Activated T-helper 2 cell treated with anti-CD3 and anti-CD28 coated beads, Interferon-gamma antibody, Interleukin-2, Interleukin-4, amounts not matched to agents 10 μg/mL and 5 μg/mL and 100 μg/mL, durations not matched to agents 14 hours and 24 hours and 36 hours (primary cell): Measurements from ENCODE around the gene SPOUT1. TPM values are rescaled to one million over a fixed set of nuclear protein-coding genes. Genes with fewer than 3 reads are reported as not detected.
"Not testable (repeated sequence)": the region's sequence is repeated elsewhere in the genome, so short reads cannot be mapped to it uniquely, and the experiment has no call there.

Experiments used
- DNase-seq: peaks from one replicate; pipeline ENCODE4 v3.0.0; 2021; ENCODE audit warnings: low spot score
- H3K27ac Mint-ChIP-seq: one replicate; pipeline ENCODE4 v1.8.0; 2021; ENCODE audit warnings: mixed read lengths
- H3K27me3 Mint-ChIP-seq: one replicate; pipeline ENCODE4 v1.8.0; 2021; ENCODE audit warnings: low read depth, mixed read lengths
- H3K36me3 Mint-ChIP-seq: one replicate; pipeline ENCODE4 v1.8.0; 2021; ENCODE audit warnings: low read depth, mixed read lengths
- H3K4me1 Mint-ChIP-seq: one replicate; pipeline ENCODE4 v1.8.0; 2021; ENCODE audit warnings: low read depth, mixed read lengths
- H3K4me3 Mint-ChIP-seq: one replicate; pipeline ENCODE4 v1.8.0; 2021; ENCODE audit warnings: low read depth, mild to moderate bottlenecking, moderate library complexity, mixed read lengths
- H3K9me3 Mint-ChIP-seq: one replicate; pipeline ENCODE4 v1.8.0; 2021; ENCODE audit warnings: mixed read lengths
- intact Hi-C: fragments of 100-400 bp; cut with micrococcal nuclease; formaldehyde crosslinking; loops from one replicate; pipeline ENCODE4 v1.15.1; 2023
- total RNA-seq: library from RNA; stranded (reverse); gene quantifications from 2 replicates; pipeline ENCODE4 v1.2.3, GENCODE V29; 2022

SPOUT1 gene
- total RNA-seq, 1 donor from 2014 or later = 127 TPM

- Mint-ChIP-seq H3K36me3 (peaks cover 21% of the 10 kb centered on the region), H3K27ac (peak within 1 kb of the TSS; percentile 55), H3K27me3 (no peaks in the 10 kb centered on the region), H3K9me3 (no peaks in the 10 kb centered on the region), H3K4me3 (peak within 1 kb of the TSS; percentile 81), H3K4me1 (peaks cover 12% of the 10 kb centered on the region)
- intact Hi-C loops = no loop called here
- peak; percentile 98 for DNase-seq
Observed at GRCh38 chr9:128818099-128818838, 11.3 kb downstream of the SPOUT1 start, which contains the start of gene ENDOG. TSS of gene ENDOG (plus strand) at chr9:128818500. CDS start at chr9:128818685, 185 bp downstream.

- no peak overlapping the region for H3K4me3 Mint-ChIP-seq
- H3K9me3 Mint-ChIP-seq = no peaks in the 10 kb centered on the region
- no peak for DNase-seq
- intact Hi-C loops = no loop called here
- no peaks in the 10 kb centered on the region for H3K4me1 Mint-ChIP-seq
- peaks cover 7% of the 10 kb centered on the region for H3K36me3 Mint-ChIP-seq
- no peak overlapping the region for H3K27ac Mint-ChIP-seq
- H3K27me3 Mint-ChIP-seq = no peaks in the 10 kb centered on the region
Observed at GRCh38 chr9:128810873-128811272, 18.7 kb downstream of the SPOUT1 start.

GRCh38 chr9:128809831-128810230 lies 19.8 kb downstream of the SPOUT1 start:
- Mint-ChIP-seq H3K27ac (no peak overlapping the region), H3K9me3 (no peaks in the 10 kb centered on the region), H3K27me3 (no peaks in the 10 kb centered on the region), H3K4me3 (no peak overlapping the region), H3K36me3 (peaks cover 11% of the 10 kb centered on the region), H3K4me1 (no peaks in the 10 kb centered on the region)
- DNase-seq = no peak
- intact Hi-C loops = no loop called here

GRCh38 chr9:128809036-128809599 lies 20.5 kb downstream of the SPOUT1 start:
- Mint-ChIP-seq H3K27me3 (no peaks in the 10 kb centered on the region), H3K9me3 (no peaks in the 10 kb centered on the region), H3K36me3 (peaks cover 11% of the 10 kb centered on the region), H3K4me1 (no peaks in the 10 kb centered on the region), H3K4me3 (no peak overlapping the region), H3K27ac (no peak overlapping the region)
- DNase-seq = no peak
- intact Hi-C loops = no loop called here

- H3K4me1 Mint-ChIP-seq = no peaks in the 10 kb centered on the region
- H3K9me3 Mint-ChIP-seq = no peaks in the 10 kb centered on the region
- intact Hi-C loops = no loop called here
- H3K4me3 Mint-ChIP-seq = no peak overlapping the region
- no peak overlapping the region for H3K27ac Mint-ChIP-seq
- H3K36me3 Mint-ChIP-seq = peaks cover 14% of the 10 kb centered on the region
- no peak for DNase-seq
- no peaks in the 10 kb centered on the region for H3K27me3 Mint-ChIP-seq
Observed at GRCh38 chr9:128808543-128808942, 21.1 kb downstream of the SPOUT1 start.

GRCh38 chr9:128807827-128808226 lies 21.8 kb downstream of the SPOUT1 start:
- Mint-ChIP-seq H3K4me1 (no peaks in the 10 kb centered on the region), H3K9me3 (no peaks in the 10 kb centered on the region), H3K27ac (no peak overlapping the region), H3K27me3 (no peaks in the 10 kb centered on the region), H3K36me3 (peaks cover 21% of the 10 kb centered on the region), H3K4me3 (no peak overlapping the region)
- intact Hi-C loops = no loop called here
- DNase-seq = no peak

GRCh38 chr9:128805661-128806060 lies 23.9 kb downstream of the SPOUT1 start:
- no peaks in the 10 kb centered on the region for H3K27me3 Mint-ChIP-seq
- H3K36me3 Mint-ChIP-seq = peaks cover 27% of the 10 kb centered on the region
- no peak overlapping the region for H3K4me3 Mint-ChIP-seq
- intact Hi-C loops = no loop called here
- H3K4me1 Mint-ChIP-seq = no peaks in the 10 kb centered on the region
- H3K9me3 Mint-ChIP-seq = no peaks in the 10 kb centered on the region
- H3K27ac Mint-ChIP-seq = no peak overlapping the region
- no peak for DNase-seq

- Mint-ChIP-seq H3K4me1 (no peaks in the 10 kb centered on the region), H3K4me3 (no peak overlapping the region), H3K27ac (no peak overlapping the region), H3K36me3 (peaks cover 37% of the 10 kb centered on the region), H3K9me3 (no peaks in the 10 kb centered on the region), H3K27me3 (no peaks in the 10 kb centered on the region)
- no peak for DNase-seq
- intact Hi-C loops = no loop called here
Observed at GRCh38 chr9:128802482-128802881, 27.1 kb downstream of the SPOUT1 start.

- peaks cover 31% of the 10 kb centered on the region for H3K36me3 Mint-ChIP-seq
Observed at GRCh38 chr9:128800061-128800460, 29.5 kb downstream of the SPOUT1 start.

GRCh38 chr9:128798896-128799295 lies 30.7 kb downstream of the SPOUT1 start:
- Mint-ChIP-seq H3K27ac (no peak overlapping the region), H3K27me3 (no peaks in the 10 kb centered on the region), H3K4me3 (no peak overlapping the region), H3K36me3 (peaks cover 32% of the 10 kb centered on the region), H3K9me3 (no peaks in the 10 kb centered on the region), H3K4me1 (no peaks in the 10 kb centered on the region)
- intact Hi-C loops = no loop called here
- DNase-seq = no peak

More at GRCh38 chr9:128800061-128800460, 29.5 kb downstream of the SPOUT1 start:
- Mint-ChIP-seq H3K4me3 (no peak overlapping the region), H3K27me3 (no peaks in the 10 kb centered on the region), H3K27ac (no peak overlapping the region), H3K9me3 (no peaks in the 10 kb centered on the region), H3K4me1 (no peaks in the 10 kb centered on the region)
- intact Hi-C loops = no loop called here
- DNase-seq = no peak

- H3K9me3 Mint-ChIP-seq, DNase-seq, intact Hi-C loops, H3K4me1 Mint-ChIP-seq, H3K27ac Mint-ChIP-seq, H3K27me3 Mint-ChIP-seq, H3K4me3 Mint-ChIP-seq: not testable (repeated sequence)
- H3K36me3 Mint-ChIP-seq = peaks cover 40% of the 10 kb centered on the region
Observed at GRCh38 chr9:128794961-128795360, 34.6 kb downstream of the SPOUT1 start.

- H3K4me3 Mint-ChIP-seq = no peak overlapping the region
- H3K36me3 Mint-ChIP-seq = peaks cover 29% of the 10 kb centered on the region
- no peaks in the 10 kb centered on the region for H3K27me3 Mint-ChIP-seq
- H3K27ac Mint-ChIP-seq = no peak overlapping the region
- no peak for DNase-seq
- peaks cover 9% of the 10 kb centered on the region for H3K4me1 Mint-ChIP-seq
- intact Hi-C loops = no loop called here
- no peaks in the 10 kb centered on the region for H3K9me3 Mint-ChIP-seq
Observed at GRCh38 chr9:128792978-128793686, 36.5 kb downstream of the SPOUT1 start.

- no peak overlapping the region for H3K4me3 Mint-ChIP-seq
- intact Hi-C loops = no loop called here
- no peak for DNase-seq
- no peaks in the 10 kb centered on the region for H3K9me3 Mint-ChIP-seq
- H3K27me3 Mint-ChIP-seq = no peaks in the 10 kb centered on the region
- H3K36me3 Mint-ChIP-seq = peaks cover 26% of the 10 kb centered on the region
- H3K27ac Mint-ChIP-seq = no peak overlapping the region
- H3K4me1 Mint-ChIP-seq = peaks cover 15% of the 10 kb centered on the region
Observed at GRCh38 chr9:128792134-128792533, 37.5 kb downstream of the SPOUT1 start.
